H54 (cell line): Measurements from ENCODE around the gene LMBR1L.

ENCODE experiments used
- DNase-seq: peaks from one replicate; pipeline ENCODE4 v3.0.0; 2011; ENCODE audit warnings: low spot score, mixed read lengths; ENCODE audit not compliant: insufficient read length
- FAIRE-seq: peaks from 3 replicates; lab custom pipeline; 2011; peaks lifted over from hg19 to GRCh38; lab: Jason Lieb, UNC
- POLR2A ChIP-seq: IDR thresholded peaks from 2 replicates; pipeline ENCODE4 v1.6.1; 2011; ENCODE audit warnings: low read depth, mild to moderate bottlenecking, low read length

LMBR1L gene

DNA sequence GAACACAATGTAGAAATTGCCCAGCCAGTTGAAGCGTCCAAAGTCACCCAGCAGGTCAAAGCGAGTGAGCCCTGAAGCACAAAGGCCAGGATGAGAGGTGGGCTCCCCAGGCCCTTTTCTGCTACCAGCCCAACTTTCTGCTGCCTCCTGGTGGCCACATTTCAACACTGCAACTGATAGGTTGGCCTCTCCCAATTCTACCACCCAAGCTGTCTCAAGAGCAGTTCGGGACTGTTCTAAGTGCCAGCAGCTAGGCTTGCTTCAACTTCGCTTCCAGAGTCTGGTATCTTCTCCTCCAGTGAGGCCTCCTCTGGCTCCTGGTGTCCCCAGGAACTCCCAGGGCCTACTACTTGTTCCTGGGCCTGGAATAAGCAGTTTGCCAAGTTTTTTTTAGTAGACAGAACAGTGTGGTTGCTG is 12.6 kb downstream of the LMBR1L start:
- TF ChIP-seq POLR2A = no peak
- FAIRE-seq = no peak
- no peak for DNase-seq

- TF ChIP-seq POLR2A = no peak
- no peak for DNase-seq
- no peak for FAIRE-seq
These were observed 13.3 kb downstream of the LMBR1L start for GRCh38 chr12:49097381-49097780.

DNA sequence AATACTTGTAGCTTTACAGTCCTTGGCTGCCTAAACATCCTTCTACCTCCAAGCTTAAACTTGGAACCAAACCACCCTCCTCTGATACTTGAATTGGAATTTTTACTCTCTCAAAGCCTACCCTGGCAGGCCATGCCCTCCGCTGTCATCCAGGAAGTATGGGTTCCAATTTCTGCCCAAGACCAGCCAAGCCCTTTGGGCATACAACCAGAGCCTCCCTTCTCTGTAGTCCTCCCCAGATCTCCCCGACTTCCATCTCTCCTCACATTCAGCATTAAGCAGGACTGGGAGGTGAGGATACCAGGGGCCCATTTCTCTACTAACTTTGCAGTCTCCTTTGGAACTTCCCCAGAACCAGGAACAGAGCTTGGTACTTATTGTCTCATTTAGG is 15.7 kb downstream of the LMBR1L start:
- no peak for FAIRE-seq
- no peak for TF ChIP-seq POLR2A

GRCh38 chr12:49094160-49094974 is 16.3 kb downstream of the LMBR1L start, which contains the start of gene DHH:
TSS of gene DHH (minus strand) at chr12:49094801. CDS start at chr12:49094512, 289 bp downstream.
- DNase-seq (no peak), FAIRE-seq (no peak)
- no peak for TF ChIP-seq POLR2A

More for the DNA sequence above, 15.7 kb downstream of the LMBR1L start:
- no peak for DNase-seq

DNA sequence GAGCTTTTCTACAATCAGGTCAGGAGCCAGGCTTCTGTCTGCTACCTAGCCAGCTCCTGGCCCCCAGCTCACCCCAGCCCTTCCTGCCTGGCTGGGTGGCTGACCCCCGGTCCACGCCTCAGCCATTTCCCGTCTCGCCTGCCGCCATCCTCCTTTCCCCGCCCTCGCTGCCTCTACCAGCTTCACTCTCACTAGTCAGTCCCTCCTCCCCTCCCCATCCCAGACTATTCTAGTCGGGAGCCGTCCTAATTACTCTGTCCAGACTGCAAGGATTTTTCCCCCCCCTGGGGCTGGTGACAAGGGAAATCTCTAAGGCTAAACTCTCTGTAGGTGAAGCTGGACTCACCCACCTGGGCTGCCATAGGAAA is 16.9 kb downstream of the LMBR1L start:
- no peak for DNase-seq
- FAIRE-seq = no peak
- TF ChIP-seq POLR2A = no peak

- DNase-seq (no peak), FAIRE-seq (no peak)
These were observed 17.7 kb downstream of the LMBR1L start for GRCh38 chr12:49092816-49093406.

GRCh38 chr12:49092086-49092815 is 18.4 kb downstream of the LMBR1L start:
- FAIRE-seq (no peak), DNase-seq (no peak)
- no peak for TF ChIP-seq POLR2A

More at GRCh38 chr12:49092816-49093406, 17.7 kb downstream of the LMBR1L start:
- no peak for TF ChIP-seq POLR2A

DNA sequence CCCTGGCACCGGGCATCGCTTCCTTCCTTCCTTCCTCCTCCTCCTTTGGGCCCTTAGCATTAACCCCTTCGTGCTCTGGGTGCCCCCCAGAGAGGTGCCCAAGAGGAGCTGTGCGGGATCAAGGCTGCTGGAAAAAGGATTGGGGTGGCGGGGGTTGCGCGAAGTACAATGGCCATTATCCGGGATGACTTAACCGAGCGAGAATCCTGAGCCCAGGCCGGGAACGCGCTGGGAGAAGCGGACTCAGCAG is 18.9 kb downstream of the LMBR1L start:
- TF ChIP-seq POLR2A = no peak
- no peak for DNase-seq
- no peak for FAIRE-seq

- FAIRE-seq = no peak
- TF ChIP-seq POLR2A = no peak
- no peak for DNase-seq
These were observed 19.4 kb downstream of the LMBR1L start for GRCh38 chr12:49091056-49091835.

DNA sequence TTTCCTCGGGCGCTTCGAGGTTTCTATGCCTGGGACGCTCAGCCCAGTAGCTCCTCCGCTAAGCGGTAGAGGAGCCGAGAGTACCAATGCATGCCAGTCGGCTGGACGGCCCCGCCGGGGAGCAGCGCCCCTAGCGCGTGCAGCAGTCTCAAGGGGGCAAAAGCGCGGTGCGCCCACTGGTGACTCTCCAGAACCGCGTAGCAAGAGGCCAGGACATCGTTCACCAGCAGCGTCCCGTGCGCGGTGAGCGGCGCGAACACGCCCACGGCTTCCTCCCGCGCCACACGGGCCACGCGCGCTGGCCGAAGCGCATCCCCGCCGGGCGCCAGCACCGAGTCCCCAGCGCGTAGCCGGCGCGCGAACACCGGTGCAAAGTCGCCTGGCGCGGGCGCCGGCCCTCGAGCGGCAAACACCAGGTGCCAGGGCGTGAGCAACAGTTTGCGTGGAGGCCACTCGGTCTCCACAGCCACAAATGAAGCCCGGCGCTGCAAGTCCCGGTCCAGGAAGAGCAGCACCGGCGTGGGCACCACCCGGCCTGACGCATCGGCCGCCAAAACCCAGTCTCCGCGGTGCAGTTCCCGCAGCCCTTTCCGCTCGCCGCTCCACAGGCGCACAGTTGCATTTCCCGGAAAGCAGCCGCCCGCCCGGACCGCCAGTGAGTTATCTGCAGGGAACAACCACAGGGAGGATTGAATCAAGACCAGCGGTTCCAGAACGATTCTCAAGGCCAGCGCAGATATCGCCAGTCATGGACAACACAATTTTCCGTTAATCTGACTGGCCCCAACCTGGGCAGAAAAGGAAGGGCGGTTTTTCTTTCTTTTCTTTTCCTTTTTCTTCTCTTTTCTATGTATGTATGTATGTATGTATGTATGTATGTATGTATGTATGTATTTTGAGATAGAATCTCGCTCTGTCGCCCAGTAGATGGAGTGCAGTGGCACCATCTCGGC is 20.6 kb downstream of the LMBR1L start:
- FAIRE-seq (no peak), DNase-seq (no peak)
- TF ChIP-seq POLR2A = no peak

DNA sequence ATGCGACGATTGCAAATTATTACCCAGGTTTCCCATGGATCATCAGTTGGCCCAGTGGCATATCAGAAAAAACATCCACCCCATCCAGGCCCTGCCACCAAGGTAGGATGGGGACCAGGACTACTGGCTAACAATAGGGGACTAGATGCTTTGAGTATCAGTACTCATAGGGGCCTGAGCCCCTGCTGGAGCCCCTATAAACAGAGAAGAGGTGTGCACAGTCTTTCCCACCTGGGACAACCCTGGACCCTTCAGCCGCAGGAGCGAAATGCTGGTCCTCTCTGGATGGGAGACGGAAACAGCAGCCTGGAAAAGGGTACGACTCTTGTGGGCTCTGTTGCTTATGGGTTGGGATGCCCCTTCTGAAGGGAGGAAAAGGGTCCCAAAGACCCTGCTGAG is 21.7 kb downstream of the LMBR1L start:
- no peak for TF ChIP-seq POLR2A
- FAIRE-seq (no peak), DNase-seq (no peak)

- DNase-seq (peak; percentile 98), FAIRE-seq (peak; percentile 91)
- TF ChIP-seq POLR2A = no peak
These were observed 22.3 kb downstream of the LMBR1L start for GRCh38 chr12:49088150-49088931.
